Measurements from ENCODE around the gene KLHDC8A.
"Not testable (repeated sequence)": the region's sequence is repeated elsewhere in the genome, so short reads cannot be mapped to it uniquely, and the experiment has no call there.

KLHDC8A gene

DNA sequence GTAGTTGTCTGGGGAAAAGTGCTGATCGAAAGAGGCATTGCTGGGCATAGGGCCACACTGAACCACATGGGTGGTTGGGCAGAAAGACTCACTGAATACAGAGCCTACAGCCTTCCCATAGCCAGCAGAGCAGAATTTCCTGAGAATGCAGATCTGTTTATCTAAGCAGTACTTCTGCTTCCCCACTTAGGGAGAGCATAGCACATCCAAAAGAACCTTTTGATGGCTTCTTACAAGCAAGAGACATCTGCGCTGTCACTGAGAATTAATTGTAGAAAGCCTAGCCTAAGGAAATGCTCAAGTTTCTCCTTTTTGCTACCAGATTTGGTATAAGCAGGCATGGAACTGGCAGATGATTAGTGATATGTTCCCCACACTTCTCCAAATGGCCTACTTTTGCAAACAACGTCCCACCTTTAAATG, 13.0 kb upstream of the KLHDC8A start:
- Histone ChIP-seq H3K36me3 (ENCODE audit: control insufficient read depth, insufficient read depth, low read length) (no peaks in the 10 kb centered on the region), H3K4me3 (replicated peaks; ENCODE audit: low read depth, low read length) (no peak overlapping the region), H3K27me3 (replicated peaks; ENCODE audit: control insufficient read depth, insufficient read depth, low read length) (peaks cover 4% of the 10 kb centered on the region)
- DNase-seq (ENCODE audit: extremely low read depth, insufficient read length) = no peak
- TF ChIP-seq, protein P1, sequence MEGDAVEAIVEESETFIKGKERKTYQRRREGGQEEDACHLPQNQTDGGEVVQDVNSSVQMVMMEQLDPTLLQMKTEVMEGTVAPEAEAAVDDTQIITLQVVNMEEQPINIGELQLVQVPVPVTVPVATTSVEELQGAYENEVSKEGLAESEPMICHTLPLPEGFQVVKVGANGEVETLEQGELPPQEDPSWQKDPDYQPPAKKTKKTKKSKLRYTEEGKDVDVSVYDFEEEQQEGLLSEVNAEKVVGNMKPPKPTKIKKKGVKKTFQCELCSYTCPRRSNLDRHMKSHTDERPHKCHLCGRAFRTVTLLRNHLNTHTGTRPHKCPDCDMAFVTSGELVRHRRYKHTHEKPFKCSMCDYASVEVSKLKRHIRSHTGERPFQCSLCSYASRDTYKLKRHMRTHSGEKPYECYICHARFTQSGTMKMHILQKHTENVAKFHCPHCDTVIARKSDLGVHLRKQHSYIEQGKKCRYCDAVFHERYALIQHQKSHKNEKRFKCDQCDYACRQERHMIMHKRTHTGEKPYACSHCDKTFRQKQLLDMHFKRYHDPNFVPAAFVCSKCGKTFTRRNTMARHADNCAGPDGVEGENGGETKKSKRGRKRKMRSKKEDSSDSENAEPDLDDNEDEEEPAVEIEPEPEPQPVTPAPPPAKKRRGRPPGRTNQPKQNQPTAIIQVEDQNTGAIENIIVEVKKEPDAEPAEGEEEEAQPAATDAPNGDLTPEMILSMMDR (IDR thresholded peaks at IDR 0.05; ENCODE audit: insufficient read depth, low read length, poor library complexity, severe bottlenecking) = no peak

GRCh38 chr1:205368478-205368877, 11.8 kb upstream of the KLHDC8A start:
- H3K27me3 ChIP-seq (replicated peaks; ENCODE audit: control insufficient read depth, insufficient read depth, low read length) = peaks cover 1% of the 10 kb centered on the region; the same call in 1 of the 2 replicates
- H3K36me3 ChIP-seq (ENCODE audit: control insufficient read depth, insufficient read depth, low read length) = no peaks in the 10 kb centered on the region
- no peak overlapping the region for H3K4me3 ChIP-seq (replicated peaks; ENCODE audit: low read depth, low read length)
- TF ChIP-seq, protein P1 (IDR thresholded peaks at IDR 0.05; ENCODE audit: insufficient read depth, low read length, poor library complexity, severe bottlenecking) = no peak
- DNase-seq (ENCODE audit: extremely low read depth, insufficient read length) = no peak

- Histone ChIP-seq H3K36me3 (ENCODE audit: control insufficient read depth, insufficient read depth, low read length) (no peaks in the 10 kb centered on the region), H3K27me3 (replicated peaks; ENCODE audit: control insufficient read depth, insufficient read depth, low read length) (peaks cover 1% of the 10 kb centered on the region; the same call in 1 of the 2 replicates), H3K4me3 (replicated peaks; ENCODE audit: low read depth, low read length) (no peak overlapping the region)
- TF ChIP-seq, protein P1 (IDR thresholded peaks at IDR 0.05; ENCODE audit: insufficient read depth, low read length, poor library complexity, severe bottlenecking) = no peak
- DNase-seq (ENCODE audit: extremely low read depth, insufficient read length) = no peak
Measured at GRCh38 chr1:205365945-205366463, 9.3 kb upstream of the KLHDC8A start.

GRCh38 chr1:205365086-205365485, 8.4 kb upstream of the KLHDC8A start:
- DNase-seq (ENCODE audit: extremely low read depth, insufficient read length); H3K4me3 ChIP-seq (replicated peaks; ENCODE audit: low read depth, low read length); H3K27me3 ChIP-seq (replicated peaks; ENCODE audit: control insufficient read depth, insufficient read depth, low read length); H3K36me3 ChIP-seq (ENCODE audit: control insufficient read depth, insufficient read depth, low read length): not testable (repeated sequence)

GRCh38 chr1:205360891-205361290, 4.2 kb upstream of the KLHDC8A start:
- DNase-seq (ENCODE audit: extremely low read depth, insufficient read length) = no peak
- 0 out of 2 replicates have a peak, but pooled peaks cover 1% of the 10 kb centered on the region for H3K27me3 ChIP-seq (replicated peaks; ENCODE audit: control insufficient read depth, insufficient read depth, low read length)
- TF ChIP-seq, protein P1 (IDR thresholded peaks at IDR 0.05; ENCODE audit: insufficient read depth, low read length, poor library complexity, severe bottlenecking) = no peak
- no peaks in the 10 kb centered on the region for H3K36me3 ChIP-seq (ENCODE audit: control insufficient read depth, insufficient read depth, low read length)
- no peak overlapping the region for H3K4me3 ChIP-seq (replicated peaks; ENCODE audit: low read depth, low read length)

DNA sequence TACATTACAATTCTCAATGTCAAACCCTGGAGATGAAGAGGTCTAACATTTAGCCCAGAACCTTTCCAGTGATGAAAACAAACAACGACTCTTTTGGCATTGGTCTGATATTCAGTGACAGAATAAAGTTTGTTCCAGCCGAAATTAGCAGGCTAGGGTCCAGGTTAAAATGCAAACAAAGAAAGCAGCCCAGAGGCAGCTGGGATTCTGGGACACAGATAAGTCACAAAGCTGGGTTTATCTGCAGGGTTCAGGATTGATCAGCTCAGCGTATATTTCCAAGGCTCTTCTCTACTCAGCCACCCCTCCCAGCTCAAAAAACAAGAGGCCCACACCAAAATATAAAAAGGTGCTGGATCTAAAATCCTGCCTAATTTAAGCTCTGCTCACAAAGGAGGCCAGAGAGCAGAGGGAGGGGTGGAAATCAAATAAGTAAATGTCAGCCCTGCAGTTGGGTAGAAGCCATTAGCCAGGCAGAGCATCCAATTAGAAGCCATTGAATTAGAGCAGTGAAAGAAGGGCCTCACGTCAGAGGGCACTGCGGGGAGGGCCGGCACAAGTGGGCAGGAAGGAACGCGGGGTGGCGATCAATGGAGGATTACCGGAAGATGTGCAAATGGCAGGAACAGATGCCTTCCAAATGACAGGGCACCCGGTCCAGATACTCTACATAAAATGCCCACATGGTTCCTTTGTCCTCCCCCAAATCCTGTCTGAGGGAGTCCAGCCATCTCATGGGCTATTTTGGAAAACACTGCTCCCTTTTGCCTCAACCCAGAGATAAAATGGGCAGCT, 3.2 kb upstream of the KLHDC8A start:
- H3K4me3 ChIP-seq (replicated peaks; ENCODE audit: low read depth, low read length) = no peak overlapping the region
- DNase-seq (ENCODE audit: extremely low read depth, insufficient read length) = no peak
- no peaks in the 10 kb centered on the region for H3K36me3 ChIP-seq (ENCODE audit: control insufficient read depth, insufficient read depth, low read length)
- TF ChIP-seq, protein P1 (IDR thresholded peaks at IDR 0.05; ENCODE audit: insufficient read depth, low read length, poor library complexity, severe bottlenecking) = no peak
- H3K27me3 ChIP-seq (replicated peaks; ENCODE audit: control insufficient read depth, insufficient read depth, low read length) = 0 out of 2 replicates have a peak, but pooled peaks cover 1% of the 10 kb centered on the region
